Astrocyte (in vitro differentiated cells and primary cell): ENCODE results near the gene SHB. TPM values are rescaled to one million over a fixed set of nuclear protein-coding genes. Genes with fewer than 3 reads are reported as not detected.

Experiments
- DNase-seq: peaks from one replicate; pipeline ENCODE4 v3.0.0-alpha.2; 2010; ENCODE audit warnings: low read depth
- FAIRE-seq: peaks from 2 replicates; lab custom pipeline; 2011; peaks lifted over from hg19 to GRCh38; lab: Jason Lieb, UNC
- H2AFZ ChIP-seq: 2 replicates; pipeline ENCODE4 v1.6.0; 2012; ENCODE audit warnings: low read depth, low read length, inconsistent platforms
- H3K27ac ChIP-seq: 2 replicates; pipeline ENCODE4 v1.5.1; 2011; ENCODE audit warnings: low read depth, low read length, inconsistent platforms
- H3K27me3 ChIP-seq: 2 replicates; pipeline ENCODE4 v1.6.0; 2011; ENCODE audit warnings: low read length, inconsistent platforms; ENCODE audit not compliant: insufficient read depth
- H3K36me3 ChIP-seq: 2 replicates; pipeline ENCODE4 v1.5.1; 2011; ENCODE audit warnings: low read length, inconsistent platforms; ENCODE audit not compliant: insufficient read depth
- H3K4me1 ChIP-seq: 2 replicates; pipeline ENCODE4 v1.5.1; 2011; ENCODE audit warnings: low read length, inconsistent platforms; ENCODE audit not compliant: insufficient read depth
- H3K4me2 ChIP-seq: 2 replicates; pipeline ENCODE4 v1.6.0; 2012; ENCODE audit warnings: low read length, inconsistent platforms
- H3K4me3 ChIP-seq: 2 replicates; pipeline ENCODE4 v1.5.1; 2011; ENCODE audit warnings: low read depth, mild to moderate bottlenecking, low read length, inconsistent platforms; ENCODE audit not compliant: insufficient read depth
- H3K79me2 ChIP-seq: 2 replicates; pipeline ENCODE4 v1.6.0; 2012; ENCODE audit warnings: mild to moderate bottlenecking, low read length, inconsistent platforms; ENCODE audit not compliant: insufficient read depth
- H3K9ac ChIP-seq: 2 replicates; pipeline ENCODE4 v1.6.0; 2012; ENCODE audit warnings: mild to moderate bottlenecking, low read length, inconsistent platforms
- H3K9me3 ChIP-seq: 2 replicates; pipeline ENCODE4 v1.5.1; 2012; ENCODE audit warnings: low read depth, mild to moderate bottlenecking, low read length, inconsistent platforms; ENCODE audit not compliant: insufficient read depth
- H4K20me1 ChIP-seq: 2 replicates; pipeline ENCODE4 v1.6.0; 2012; ENCODE audit warnings: low read length, inconsistent platforms; ENCODE audit not compliant: insufficient read depth
- H3K27ac Mint-ChIP-seq: one replicate; pipeline ENCODE4 v1.8.0; 2021; ENCODE audit warnings: mild to moderate bottlenecking, mixed read lengths; ENCODE audit not compliant: unreplicated experiment
- H3K27me3 Mint-ChIP-seq: one replicate; pipeline ENCODE4 v1.8.0; 2021; ENCODE audit warnings: low read depth, mixed read lengths; ENCODE audit not compliant: unreplicated experiment
- H3K36me3 Mint-ChIP-seq: one replicate; pipeline ENCODE4 v1.8.0; 2021; ENCODE audit warnings: low read depth, mixed read lengths; ENCODE audit not compliant: unreplicated experiment
- H3K4me1 Mint-ChIP-seq: one replicate; pipeline ENCODE4 v1.8.0; 2021; ENCODE audit warnings: low read depth, mixed read lengths; ENCODE audit not compliant: unreplicated experiment
- H3K4me3 Mint-ChIP-seq: one replicate; pipeline ENCODE4 v1.8.0; 2021; ENCODE audit warnings: mild to moderate bottlenecking, moderate library complexity, mixed read lengths; ENCODE audit not compliant: unreplicated experiment
- H3K9me3 Mint-ChIP-seq: one replicate; pipeline ENCODE4 v1.8.0; 2021; ENCODE audit warnings: mild to moderate bottlenecking, mixed read lengths; ENCODE audit not compliant: unreplicated experiment
- EZH2 ChIP-seq: IDR thresholded peaks from 2 replicates; pipeline ENCODE4 v1.6.1; 2012; ENCODE audit warnings: mild to moderate bottlenecking, low read length, inconsistent platforms; ENCODE audit not compliant: insufficient read depth
- total RNA-seq: library from RNA; stranded (reverse); gene quantifications from 2 replicates; pipeline ENCODE4 v1.2.1, GENCODE V29; 2021
- TF ChIP-seq, protein P1 (sequence below): IDR thresholded peaks from 2 replicates; pipeline ENCODE4 v1.5.1; 2011; ENCODE audit warnings: low read depth, mild to moderate bottlenecking, inconsistent platforms, low read length, moderate library complexity; ENCODE audit not compliant: insufficient read depth

SHB gene
- total RNA-seq, 1 donor from 2014 or later = 53.4 TPM

GRCh38 chr9:38053697-38054461, 15.1 kb downstream of the SHB start:
- H3K4me3 Mint-ChIP-seq = no peak overlapping the region
- Histone ChIP-seq H3K79me2 (peaks cover 99% of the 10 kb centered on the region), H3K27ac (no peak overlapping the region), H3K4me3 (no peak overlapping the region), H3K36me3 (no peaks in the 10 kb centered on the region), H4K20me1 (peaks cover 74% of the 10 kb centered on the region), H3K27me3 (no peaks in the 10 kb centered on the region), H3K4me2 (no peak overlapping the region), H2AFZ (no peak overlapping the region), H3K9me3 (no peaks in the 10 kb centered on the region), H3K9ac (no peak overlapping the region), H3K4me1 (peaks cover 26% of the 10 kb centered on the region)
- peaks cover 23% of the 10 kb centered on the region for H3K36me3 Mint-ChIP-seq
- DNase-seq (no peak), FAIRE-seq (no peak)
- no peak overlapping the region for H3K27ac Mint-ChIP-seq
- no peaks in the 10 kb centered on the region for H3K9me3 Mint-ChIP-seq
- no peaks in the 10 kb centered on the region for H3K27me3 Mint-ChIP-seq
- TF ChIP-seq, protein P1, sequence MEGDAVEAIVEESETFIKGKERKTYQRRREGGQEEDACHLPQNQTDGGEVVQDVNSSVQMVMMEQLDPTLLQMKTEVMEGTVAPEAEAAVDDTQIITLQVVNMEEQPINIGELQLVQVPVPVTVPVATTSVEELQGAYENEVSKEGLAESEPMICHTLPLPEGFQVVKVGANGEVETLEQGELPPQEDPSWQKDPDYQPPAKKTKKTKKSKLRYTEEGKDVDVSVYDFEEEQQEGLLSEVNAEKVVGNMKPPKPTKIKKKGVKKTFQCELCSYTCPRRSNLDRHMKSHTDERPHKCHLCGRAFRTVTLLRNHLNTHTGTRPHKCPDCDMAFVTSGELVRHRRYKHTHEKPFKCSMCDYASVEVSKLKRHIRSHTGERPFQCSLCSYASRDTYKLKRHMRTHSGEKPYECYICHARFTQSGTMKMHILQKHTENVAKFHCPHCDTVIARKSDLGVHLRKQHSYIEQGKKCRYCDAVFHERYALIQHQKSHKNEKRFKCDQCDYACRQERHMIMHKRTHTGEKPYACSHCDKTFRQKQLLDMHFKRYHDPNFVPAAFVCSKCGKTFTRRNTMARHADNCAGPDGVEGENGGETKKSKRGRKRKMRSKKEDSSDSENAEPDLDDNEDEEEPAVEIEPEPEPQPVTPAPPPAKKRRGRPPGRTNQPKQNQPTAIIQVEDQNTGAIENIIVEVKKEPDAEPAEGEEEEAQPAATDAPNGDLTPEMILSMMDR = no peak
- no peak for TF ChIP-seq EZH2
- H3K4me1 Mint-ChIP-seq = peaks cover 62% of the 10 kb centered on the region

DNA sequence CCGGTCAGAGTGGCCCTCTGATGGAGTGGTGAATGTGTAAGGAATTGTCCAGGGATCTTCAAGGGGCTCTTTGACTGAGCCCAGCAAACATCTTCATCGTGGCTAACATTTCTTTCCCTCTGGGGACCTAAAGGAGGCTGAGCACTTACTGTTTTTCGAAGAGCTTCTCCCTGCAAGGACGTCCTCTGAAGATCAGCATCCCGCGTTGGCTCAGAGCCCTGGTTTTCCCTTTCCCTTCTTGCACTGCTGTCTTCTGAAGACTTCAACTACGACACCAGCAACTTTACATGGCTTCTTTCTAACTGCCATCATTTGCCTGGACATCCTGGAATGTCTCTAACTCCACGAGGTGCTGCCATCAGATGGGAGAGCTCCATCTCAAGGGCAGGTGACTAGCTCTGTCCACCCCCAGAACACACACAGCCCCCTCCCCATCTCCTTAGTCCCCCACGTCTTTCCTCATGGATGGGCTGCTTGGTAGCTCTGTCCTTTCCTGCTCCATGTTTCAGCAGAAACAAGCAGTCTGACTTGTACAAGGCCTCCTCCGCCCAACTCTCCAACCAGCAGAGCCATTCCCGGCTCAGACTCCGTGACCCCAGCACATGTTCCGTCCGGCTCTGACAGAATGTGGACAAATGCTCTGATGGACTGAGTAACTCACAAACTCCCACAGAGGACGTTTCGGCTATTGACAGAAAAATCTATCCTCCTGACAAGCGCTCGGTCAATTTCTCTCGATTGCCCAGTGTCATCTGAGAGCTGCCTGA, 17.1 kb downstream of the SHB start:
- no peak overlapping the region for H2AFZ ChIP-seq
- Mint-ChIP-seq H3K27me3 (no peaks in the 10 kb centered on the region), H3K27ac (peak overlapping the region; percentile 50), H3K9me3 (no peaks in the 10 kb centered on the region), H3K4me1 (peaks cover 62% of the 10 kb centered on the region), H3K4me3 (peak overlapping the region; percentile 22), H3K36me3 (peaks cover 23% of the 10 kb centered on the region)
- no peak overlapping the region for H3K9ac ChIP-seq
- no peak overlapping the region for H3K4me3 ChIP-seq
- H3K36me3 ChIP-seq = no peaks in the 10 kb centered on the region
- H3K4me1 ChIP-seq = peaks cover 29% of the 10 kb centered on the region
- peaks cover 61% of the 10 kb centered on the region for H4K20me1 ChIP-seq
- no peak overlapping the region for H3K27ac ChIP-seq
- no peaks in the 10 kb centered on the region for H3K9me3 ChIP-seq
- FAIRE-seq = no peak
- no peak for DNase-seq
- peaks cover 90% of the 10 kb centered on the region for H3K79me2 ChIP-seq
- TF ChIP-seq, protein P1 = no peak
- TF ChIP-seq EZH2 = no peak
- H3K27me3 ChIP-seq = no peaks in the 10 kb centered on the region
- no peak overlapping the region for H3K4me2 ChIP-seq
